MM.1S (cell line): ENCODE results near the gene CLRN3.

Experiments used
- EZH2phosphoT487 ChIP-seq: fragments of 300-600 bp; sonication (generic); IDR thresholded peaks from 2 replicates; pipeline ENCODE4 v1.6.1; 2018; ENCODE audit warnings: antibody characterized with exemption, low read length
- TF ChIP-seq, protein P1 (sequence below): fragments of 300-600 bp; sonication (generic); IDR thresholded peaks from 2 replicates; pipeline ENCODE4 v1.5.1; 2016; ENCODE audit warnings: antibody characterized with exemption, low read length, mixed read lengths

DNA sequence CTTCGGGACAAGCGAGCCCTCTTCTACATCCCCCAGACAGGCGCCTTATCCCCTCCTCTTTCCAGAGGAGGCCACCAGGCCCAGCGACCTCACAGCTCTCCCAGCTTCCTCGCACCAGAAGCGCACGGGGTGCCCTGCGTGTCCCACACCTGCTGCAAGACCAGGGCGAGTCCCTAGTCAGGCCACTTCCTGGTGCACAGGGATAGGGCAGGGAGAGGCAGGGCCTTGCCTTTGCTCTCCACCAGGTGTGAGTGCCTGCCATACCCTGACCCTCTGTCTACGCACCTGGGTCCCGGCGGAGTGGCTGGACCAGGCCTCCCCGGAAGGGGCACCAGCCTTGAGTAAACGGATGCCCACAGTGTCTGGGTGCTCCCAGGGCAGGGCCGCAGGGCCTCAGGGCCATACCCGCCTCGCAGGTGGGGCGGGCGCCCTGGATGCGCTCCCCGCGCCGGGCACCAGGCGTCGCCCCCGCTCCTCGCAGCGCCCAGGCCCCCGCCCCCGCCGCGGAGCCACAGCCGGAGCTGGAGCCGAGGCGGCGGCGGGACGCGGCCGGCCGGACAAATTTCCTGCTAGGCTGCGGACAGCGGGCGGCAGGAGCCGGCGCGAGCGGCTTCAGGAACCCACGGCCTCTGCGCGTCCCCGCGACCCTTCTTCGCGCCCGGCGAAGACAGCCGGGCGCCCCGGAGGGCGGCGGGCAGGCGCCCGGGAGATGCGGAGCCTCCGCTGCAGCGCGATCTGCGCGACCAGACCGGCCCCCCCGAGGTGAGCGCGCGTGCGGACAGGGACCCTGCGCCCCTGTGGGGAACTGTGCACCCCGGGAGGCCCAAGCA, 14.0 kb upstream of the CLRN3 start, which contains the start of gene PTPRE:
- TF ChIP-seq, protein P1, sequence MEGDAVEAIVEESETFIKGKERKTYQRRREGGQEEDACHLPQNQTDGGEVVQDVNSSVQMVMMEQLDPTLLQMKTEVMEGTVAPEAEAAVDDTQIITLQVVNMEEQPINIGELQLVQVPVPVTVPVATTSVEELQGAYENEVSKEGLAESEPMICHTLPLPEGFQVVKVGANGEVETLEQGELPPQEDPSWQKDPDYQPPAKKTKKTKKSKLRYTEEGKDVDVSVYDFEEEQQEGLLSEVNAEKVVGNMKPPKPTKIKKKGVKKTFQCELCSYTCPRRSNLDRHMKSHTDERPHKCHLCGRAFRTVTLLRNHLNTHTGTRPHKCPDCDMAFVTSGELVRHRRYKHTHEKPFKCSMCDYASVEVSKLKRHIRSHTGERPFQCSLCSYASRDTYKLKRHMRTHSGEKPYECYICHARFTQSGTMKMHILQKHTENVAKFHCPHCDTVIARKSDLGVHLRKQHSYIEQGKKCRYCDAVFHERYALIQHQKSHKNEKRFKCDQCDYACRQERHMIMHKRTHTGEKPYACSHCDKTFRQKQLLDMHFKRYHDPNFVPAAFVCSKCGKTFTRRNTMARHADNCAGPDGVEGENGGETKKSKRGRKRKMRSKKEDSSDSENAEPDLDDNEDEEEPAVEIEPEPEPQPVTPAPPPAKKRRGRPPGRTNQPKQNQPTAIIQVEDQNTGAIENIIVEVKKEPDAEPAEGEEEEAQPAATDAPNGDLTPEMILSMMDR = peak; percentile 50
- no peak for TF ChIP-seq EZH2phosphoT487
